Loucy (cell line): ENCODE results near the gene DAPK1.

Experiments
- H2AFZ ChIP-seq: fragments of 200-600 bp; sonication (generic); 2 replicates; pipeline ENCODE4 v1.6.0; 2016; ENCODE audit warnings: antibody characterized with exemption, mild to moderate bottlenecking, low read length, moderate library complexity
- H3F3A ChIP-seq: fragments of 200-600 bp; 2 replicates; pipeline ENCODE4 v1.6.0; 2016; ENCODE audit warnings: antibody characterized with exemption, low read depth, mild to moderate bottlenecking
- H3K27me3 ChIP-seq: fragments of 200-600 bp; sonication (generic); 2 replicates; pipeline ENCODE4 v1.6.1; 2014; ENCODE audit warnings: low read length, mild to moderate bottlenecking; ENCODE audit not compliant: insufficient read depth, poor library complexity, severe bottlenecking
- H3K36me3 ChIP-seq: fragments of 200-600 bp; sonication (generic); 2 replicates; pipeline ENCODE4 v1.6.1; 2016; ENCODE audit warnings: low read length; ENCODE audit not compliant: insufficient read depth
- H3K4me1 ChIP-seq: fragments of 200-600 bp; sonication (generic); 2 replicates; pipeline ENCODE4 v1.5.1; 2014; ENCODE audit warnings: low read length, mild to moderate bottlenecking; ENCODE audit not compliant: insufficient read depth, poor library complexity, severe bottlenecking
- H3K4me2 ChIP-seq: fragments of 200-600 bp; sonication (generic); 2 replicates; pipeline ENCODE4 v1.6.0; 2014; ENCODE audit warnings: antibody characterized with exemption, low read length, low read depth, mild to moderate bottlenecking; ENCODE audit not compliant: poor library complexity, severe bottlenecking
- H3K4me3 ChIP-seq: fragments of 200-600 bp; sonication (generic); 2 replicates; pipeline ENCODE4 v1.5.1; 2014; ENCODE audit warnings: low read length, mild to moderate bottlenecking, mixed read lengths; ENCODE audit not compliant: poor library complexity, severe bottlenecking
- H3K79me2 ChIP-seq: fragments of 200-600 bp; sonication (generic); 2 replicates; pipeline ENCODE4 v1.6.1; 2014; ENCODE audit warnings: low read length; ENCODE audit not compliant: insufficient read depth
- H3K9ac ChIP-seq: fragments of 200-600 bp; sonication (generic); 2 replicates; pipeline ENCODE4 v1.6.0; 2014; ENCODE audit warnings: mild to moderate bottlenecking, low read depth, low read length, moderate library complexity; ENCODE audit not compliant: poor library complexity, severe bottlenecking
- H3K9me2 ChIP-seq: fragments of 200-600 bp; sonication (generic); replicated peaks from 2 replicates; pipeline ENCODE4 v1.6.1; 2016; ENCODE audit warnings: low read depth, low read length, mixed read lengths
- H3K9me3 ChIP-seq: fragments of 200-600 bp; sonication (generic); 2 replicates; pipeline ENCODE4 v1.6.1; 2014; ENCODE audit warnings: mild to moderate bottlenecking, antibody characterized with exemption, low read length, low read depth; ENCODE audit not compliant: insufficient read depth
- H4K20me1 ChIP-seq: fragments of 200-600 bp; sonication (generic); 2 replicates; pipeline ENCODE4 v1.6.0; 2014; ENCODE audit warnings: antibody characterized with exemption, low read length, mild to moderate bottlenecking; ENCODE audit not compliant: insufficient read depth, poor library complexity, severe bottlenecking
- CTCF ChIP-seq: fragments of 200-600 bp; sonication (generic); conservative IDR thresholded peaks from 2 replicates; pipeline ENCODE4 v1.5.1; 2014; ENCODE audit warnings: mild to moderate bottlenecking, antibody characterized with exemption, low read length
- EZH2phosphoT487 ChIP-seq: fragments of 200-600 bp; IDR thresholded peaks from 2 replicates; pipeline ENCODE4 v1.6.1; 2018; ENCODE audit warnings: antibody characterized with exemption, mild to moderate bottlenecking, moderate library complexity, borderline replicate concordance

DAPK1 gene

DNA sequence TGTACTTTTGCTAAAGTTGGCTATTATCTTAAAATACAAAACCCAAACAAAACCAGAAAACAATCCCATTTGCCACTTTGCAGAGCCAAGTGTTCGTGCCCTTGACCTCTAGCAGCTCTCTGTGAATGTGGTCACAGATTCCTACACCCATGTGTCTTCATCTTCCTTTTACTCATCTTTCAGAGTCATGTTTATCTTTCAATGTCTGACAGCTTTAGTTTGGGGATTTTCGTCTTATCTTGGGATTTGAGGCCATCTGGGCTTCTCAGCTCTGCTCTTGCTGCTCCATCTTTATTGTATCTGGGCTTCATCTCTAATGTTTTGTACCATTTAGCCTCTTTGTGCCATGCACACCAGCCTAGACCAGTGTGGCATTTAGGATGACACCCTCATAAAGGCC, 81.0 kb downstream of the DAPK1 start:
- H3K36me3 ChIP-seq: no peaks in the 10 kb centered on the region
- H3K9me3 ChIP-seq: no peaks in the 10 kb centered on the region
- H3K9me2 ChIP-seq: no peaks in the 10 kb centered on the region
- no peak overlapping the region for H3K9ac ChIP-seq
- TF ChIP-seq CTCF: no peak
- no peak for TF ChIP-seq EZH2phosphoT487
- H4K20me1 ChIP-seq: no peaks in the 10 kb centered on the region
- no peaks in the 10 kb centered on the region for H3K4me1 ChIP-seq
- H3K4me3 ChIP-seq: no peak overlapping the region
- no peaks in the 10 kb centered on the region for H3K79me2 ChIP-seq
- no peak overlapping the region for H3K4me2 ChIP-seq
- H3F3A ChIP-seq: no peaks in the 10 kb centered on the region
- H3K27me3 ChIP-seq: no peaks in the 10 kb centered on the region
- no peak overlapping the region for H2AFZ ChIP-seq

DNA sequence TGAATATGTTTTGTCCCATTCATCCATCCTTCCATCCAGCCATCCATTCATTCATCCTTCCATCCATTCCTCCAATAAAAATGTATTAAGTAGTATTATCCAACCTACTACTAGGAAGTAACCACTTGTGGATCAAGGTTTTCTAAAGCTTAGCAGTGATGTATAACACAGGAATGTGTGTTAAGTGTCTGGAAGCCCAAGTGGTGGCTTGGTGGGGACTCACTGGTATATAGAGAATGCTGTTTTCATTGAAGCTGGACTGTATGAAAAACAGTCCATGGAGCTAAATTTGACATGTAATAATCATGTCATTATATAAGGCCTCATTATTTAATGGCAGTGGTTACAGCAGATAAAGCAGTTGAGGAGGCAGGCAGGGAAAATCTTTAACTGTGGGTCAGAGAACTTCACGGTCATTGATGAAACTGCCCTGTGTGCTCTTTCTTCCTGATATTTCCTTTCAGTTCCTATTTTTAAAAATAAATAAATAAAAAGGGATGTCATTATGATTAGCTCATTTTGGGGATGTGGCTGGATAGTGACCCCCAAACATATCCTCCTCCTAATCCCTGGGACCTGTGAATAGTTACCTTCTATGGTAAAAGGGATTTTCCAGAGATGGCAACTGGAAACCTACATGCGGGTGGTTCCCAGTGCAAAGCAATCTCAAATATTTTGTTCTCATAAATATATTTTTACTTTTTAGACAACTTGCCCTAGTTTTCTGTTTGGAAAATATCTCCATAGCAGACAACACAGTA, 82.3 kb downstream of the DAPK1 start:
- Histone ChIP-seq H3K79me2 (no peaks in the 10 kb centered on the region), H3K4me1 (no peaks in the 10 kb centered on the region), H3K27me3 (no peaks in the 10 kb centered on the region), H3F3A (no peaks in the 10 kb centered on the region), H3K9me3 (no peaks in the 10 kb centered on the region), H3K9ac (no peak overlapping the region), H4K20me1 (no peaks in the 10 kb centered on the region), H3K4me2 (no peak overlapping the region), H2AFZ (no peak overlapping the region), H3K4me3 (no peak overlapping the region), H3K9me2 (no peaks in the 10 kb centered on the region), H3K36me3 (no peaks in the 10 kb centered on the region)
- TF ChIP-seq EZH2phosphoT487: no peak
- TF ChIP-seq CTCF: no peak

- no peak overlapping the region for H3K4me2 ChIP-seq
- H4K20me1 ChIP-seq: no peaks in the 10 kb centered on the region
- no peak overlapping the region for H3K4me3 ChIP-seq
Measured at GRCh38 chr9:87580941-87581438, 83.3 kb downstream of the DAPK1 start.

More at GRCh38 chr9:87580941-87581438, 83.3 kb downstream of the DAPK1 start:
- Histone ChIP-seq H3K27me3 (no peaks in the 10 kb centered on the region), H3F3A (no peaks in the 10 kb centered on the region), H3K79me2 (no peaks in the 10 kb centered on the region), H3K36me3 (no peaks in the 10 kb centered on the region), H3K9me2 (no peaks in the 10 kb centered on the region), H3K9ac (no peak overlapping the region), H3K9me3 (no peaks in the 10 kb centered on the region), H2AFZ (no peak overlapping the region), H3K4me1 (no peaks in the 10 kb centered on the region)
- TF ChIP-seq CTCF: no peak
- TF ChIP-seq EZH2phosphoT487: no peak
